Measurements from ENCODE around the gene TCL1B. TPM values are rescaled to one million over a fixed set of nuclear protein-coding genes. Genes with fewer than 3 reads are reported as not detected.

Gene TCL1B
- total RNA-seq, 1 experiment from 2014 or later: not detected

- no peaks in the 10 kb centered on the region for H3K36me3 ChIP-seq (ENCODE audit: control insufficient read depth, insufficient read depth, low read length)
- no TSS peak for BruUV-seq (replicated peaks)
- ATAC-seq (no peak), DNase-seq (ENCODE audit: low read depth, low spot score) (no peak)
- H3K4me3 ChIP-seq (ENCODE audit: low read depth in 2 of 2, low read length in 2 of 2): no peak overlapping the region
- intact Hi-C loops (cut with micrococcal nuclease; ENCODE audit: unreplicated experiment): no loop called here
- no peaks in the 10 kb centered on the region for H3K9me3 ChIP-seq (ENCODE audit: control insufficient read depth, insufficient read depth, low read depth, low read length)
- in situ Hi-C loops (cut with HindIII; ENCODE audit: low pct_unique_long_range_greater_than_20kb, low sequenced_read_pairs): no loop called here
- no peaks in the 10 kb centered on the region for H3K27me3 ChIP-seq (ENCODE audit: control insufficient read depth, insufficient read depth, low read length)
- ChIA-PET CTCF (no interaction called here), POLR2A (no interaction called here)
- H3K27ac ChIP-seq (ENCODE audit: low read length): no peak overlapping the region
- TF ChIP-seq CTCF (IDR thresholded peaks at IDR 0.05) (no peak), POLR2AphosphoS5 (IDR thresholded peaks at IDR 0.05; ENCODE audit: low read depth, low read length) (no peak), TCF7L2 (IDR thresholded peaks at IDR 0.05; ENCODE audit: low read depth, low read length) (no peak), SIN3A (IDR thresholded peaks at IDR 0.05; ENCODE audit: borderline replicate concordance, insufficient read depth, low read depth, low read length) (no peak), REST (IDR thresholded peaks at IDR 0.05; ENCODE audit: insufficient read depth in 1 of 2, low read depth in 2 of 2, low read length in 1 of 2) (no peak)
- H3K4me1 ChIP-seq (ENCODE audit: control insufficient read depth, insufficient read depth, low read length): no peaks in the 10 kb centered on the region
These were observed 34.2 kb upstream of the TCL1B start for GRCh38 chr14:95651821-95652583.

GRCh38 chr14:95652690-95653089, 33.5 kb upstream of the TCL1B start:
- Histone ChIP-seq H3K27ac (ENCODE audit: low read length) (no peak overlapping the region), H3K36me3 (ENCODE audit: control insufficient read depth, insufficient read depth, low read length) (no peaks in the 10 kb centered on the region), H3K27me3 (ENCODE audit: control insufficient read depth, insufficient read depth, low read length) (no peaks in the 10 kb centered on the region), H3K4me1 (ENCODE audit: control insufficient read depth, insufficient read depth, low read length) (no peaks in the 10 kb centered on the region), H3K9me3 (ENCODE audit: control insufficient read depth, insufficient read depth, low read depth, low read length) (no peaks in the 10 kb centered on the region), H3K4me3 (ENCODE audit: low read depth in 2 of 2, low read length in 2 of 2) (no peak overlapping the region)
- no TSS peak for BruUV-seq (replicated peaks)
- ATAC-seq: no peak
- intact Hi-C loops (cut with micrococcal nuclease; ENCODE audit: unreplicated experiment) (no loop called here), in situ Hi-C loops (cut with HindIII; ENCODE audit: low pct_unique_long_range_greater_than_20kb, low sequenced_read_pairs) (no loop called here)
- POLR2A ChIA-PET: no interaction called here
- TF ChIP-seq REST (IDR thresholded peaks at IDR 0.05; ENCODE audit: insufficient read depth in 1 of 2, low read depth in 2 of 2, low read length in 1 of 2): no peak
- TF ChIP-seq CTCF (IDR thresholded peaks at IDR 0.05): no peak
- TF ChIP-seq POLR2AphosphoS5 (IDR thresholded peaks at IDR 0.05; ENCODE audit: low read depth, low read length): no peak
- TF ChIP-seq TCF7L2 (IDR thresholded peaks at IDR 0.05; ENCODE audit: low read depth, low read length): no peak
- no peak for TF ChIP-seq SIN3A (IDR thresholded peaks at IDR 0.05; ENCODE audit: borderline replicate concordance, insufficient read depth, low read depth, low read length)
- CTCF ChIA-PET: no interaction called here
- DNase-seq (ENCODE audit: low read depth, low spot score): no peak

All from Panc1 (cell line).